ENCODE data around the gene ITGA5. TPM values are rescaled to one million over a fixed set of nuclear protein-coding genes. Genes with fewer than 3 reads are reported as not detected.

Gene ITGA5
- total and polyA plus RNA-seq, 9 of the 15 experiments (the other 6 are each of a cell fraction or from before 2014, with no cell fraction given), result 9.1 to 82.1 (median 47.4) TPM

GRCh38 chr12:54394986-54395385 is 24.1 kb downstream of the ITGA5 start:
- WGBS (ENCODE audit: insufficient coverage, low coverage, missing lambda C conversion rate), result 92% methylated on average over 1 of the region's 1 CpG
- Histone ChIP-seq H3K4me2 (ENCODE audit: insufficient read depth, low read length) (no peak overlapping the region), H3K9me3 (replicated peaks; ENCODE audit: control insufficient read depth, insufficient read depth, low read depth, low read length) (no peaks in the 10 kb centered on the region), H3K9me1 (ENCODE audit: control insufficient read depth, insufficient read depth, low read length) (peaks cover 3% of the 10 kb centered on the region), H3K27me3 (ENCODE audit: control insufficient read depth in 2 of 2, insufficient read depth in 2 of 2, low read length in 2 of 2) (no peaks in the 10 kb centered on the region), H3K4me1 (replicated peaks in 1 of 2; ENCODE audit: control insufficient read depth in 2 of 2, insufficient read depth in 2 of 2, low read length in 2 of 2) (peaks cover 27 to 30% of the 10 kb centered on the region in 2 experiments; a peak in 4 of 5 replicates), H4K20me1 (replicated peaks; ENCODE audit: control insufficient read depth, insufficient read depth, low read length) (no peaks in the 10 kb centered on the region; the same call in 1 of the 2 replicates), H3K27ac (ENCODE audit: extremely low read depth, low read depth, low read length) (no peak overlapping the region), H3K36me3 (ENCODE audit: control insufficient read depth, insufficient read depth, low read length) (peaks cover 60% of the 10 kb centered on the region), H3K9ac (ENCODE audit: insufficient read depth in 1 of 2, low read depth in 2 of 2, low read length in 2 of 2) (no peak overlapping the region), H3K79me2 (ENCODE audit: control insufficient read depth, insufficient read depth, low read length) (peaks cover 41% of the 10 kb centered on the region), H2AFZ (ENCODE audit: low read depth, low read length) (no peak overlapping the region), H3K4me3 (no peak overlapping the region)
- FAIRE-seq, result no peak
- no TSS peak for BruUV-seq (replicated peaks)
- intact Hi-C loops (cut with micrococcal nuclease) (loop anchor here (1.0 kb wide), 3 partner anchors 16 to 44 kb away; no protein-coding TSS in a partner anchor), in situ Hi-C loops (cut with MboI) (loop anchor here (10.0 kb wide), 1 partner anchor 50 kb away; no protein-coding TSS in a partner anchor)
- no peak for ATAC-seq
- POLR2A ChIA-PET, result interaction anchor here (0.5 to 3.1 kb wide), 4 partner anchors 16 to 176 kb away, joined by 3 to 13 read pairs (median 3); no protein-coding TSS in a partner anchor
- CTCF ChIA-PET (ENCODE audit: low intra/inter-chr PET ratio), result interaction anchor here (1.2 to 1.3 kb wide), 2 partner anchors 16 to 178 kb away, joined by 3 to 9 read pairs; no protein-coding TSS in a partner anchor
- TF ChIP-seq SUPT5H (IDR thresholded peaks at IDR 0.05), result 0 out of 2 replicates have a peak, but pooled peaks have one; percentile 10
- TF ChIP-seq JUNB (CRISPR knock-in tag; conservative IDR thresholded peaks at IDR 0.05), result no peak
- no peak for DNase-seq (ENCODE audit: extremely low read depth in 1 of 4, low spot score in 3 of 4)

DNA sequence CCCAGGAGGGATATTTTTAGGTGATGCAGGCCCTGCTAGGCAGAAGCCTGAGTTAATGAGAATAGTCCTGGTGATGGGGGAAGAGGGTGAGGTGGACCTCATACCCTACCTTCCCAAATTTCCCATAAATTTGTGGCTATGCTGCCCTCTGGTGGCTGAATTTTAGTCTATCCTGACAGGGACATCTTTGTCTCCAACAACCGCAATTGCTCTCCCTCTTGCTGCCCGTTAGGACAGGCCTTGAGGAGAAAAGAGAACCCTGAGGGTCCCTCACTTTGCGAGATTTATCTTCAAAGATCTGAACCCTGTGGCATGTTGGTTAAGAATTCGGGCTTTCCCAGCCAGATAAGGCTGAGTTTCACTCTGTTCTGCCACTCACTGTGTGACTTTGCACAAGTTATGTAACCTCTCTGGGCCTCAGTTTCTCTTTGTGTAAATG is 24.8 kb downstream of the ITGA5 start:
- FAIRE-seq (peak; percentile 85), DNase-seq (ENCODE audit: extremely low read depth in 1 of 4, low spot score in 3 of 4) (peak; percentile 60 to 87 (median 64)), ATAC-seq (peak; percentile 60)
- Histone ChIP-seq H3K9me3 (replicated peaks; ENCODE audit: control insufficient read depth, insufficient read depth, low read depth, low read length) (no peaks in the 10 kb centered on the region), H2AFZ (ENCODE audit: low read depth, low read length) (no peak overlapping the region), H3K36me3 (ENCODE audit: control insufficient read depth, insufficient read depth, low read length) (peaks cover 60% of the 10 kb centered on the region; the same call in 2 of the 3 replicates), H3K79me2 (ENCODE audit: control insufficient read depth, insufficient read depth, low read length) (peaks cover 48% of the 10 kb centered on the region), H3K4me2 (ENCODE audit: insufficient read depth, low read length) (peak overlapping the region; percentile 59; the same call in 1 of the 2 replicates), H3K4me3 (no peak overlapping the region), H3K4me1 (replicated peaks in 1 of 2; ENCODE audit: control insufficient read depth in 2 of 2, insufficient read depth in 2 of 2, low read length in 2 of 2) (peaks cover 34 to 37% of the 10 kb centered on the region in 2 experiments; a peak in 4 of 5 replicates), H4K20me1 (replicated peaks; ENCODE audit: control insufficient read depth, insufficient read depth, low read length) (no peaks in the 10 kb centered on the region; the same call in 1 of the 2 replicates), H3K27me3 (ENCODE audit: control insufficient read depth in 2 of 2, insufficient read depth in 2 of 2, low read length in 2 of 2) (no peaks in the 10 kb centered on the region), H3K27ac (ENCODE audit: extremely low read depth, low read depth, low read length) (peak overlapping the region; percentile 65; the same call in 1 of the 3 replicates), H3K9me1 (ENCODE audit: control insufficient read depth, insufficient read depth, low read length) (peaks cover 3% of the 10 kb centered on the region), H3K9ac (ENCODE audit: insufficient read depth in 1 of 2, low read depth in 2 of 2, low read length in 2 of 2) (no peak overlapping the region)
- intact Hi-C loops (cut with micrococcal nuclease) (loop anchor here (1.0 kb wide), 3 partner anchors 15 to 45 kb away; no protein-coding TSS in a partner anchor), in situ Hi-C loops (cut with MboI) (loop anchor here (10.0 kb wide), 1 partner anchor 51 kb away; no protein-coding TSS in a partner anchor)
- no TSS peak for BruUV-seq (replicated peaks)
- POLR2A ChIA-PET, result interaction anchor here (0.7 to 1.9 kb wide), 7 partner anchors 10 to 98 kb away, joined by 3 to 5 read pairs (median 4); partner anchors contain the start of gene ZNF385A
- CTCF ChIA-PET (ENCODE audit: low intra/inter-chr PET ratio), result interaction anchor here (0.6 to 1.3 kb wide), 3 partner anchors 15 to 794 kb away, joined by 3 to 9 read pairs (median 3); no protein-coding TSS in a partner anchor
- 7% methylated on average over 4 of the region's 4 CpGs for WGBS (ENCODE audit: insufficient coverage, low coverage, missing lambda C conversion rate)
- TF ChIP-seq ZNF717 (CRISPR knock-in tag; IDR thresholded peaks at IDR 0.05), result peak; percentile 77; the same call in 1 of the 2 replicates
- no peak for TF ChIP-seq ZNF311 (CRISPR knock-in tag; IDR thresholded peaks at IDR 0.05)
- no peak for TF ChIP-seq ZNF830 (CRISPR knock-in tag; IDR thresholded peaks at IDR 0.05)
- TF ChIP-seq RBM25 (IDR thresholded peaks at IDR 0.05; ENCODE audit: low read depth, low read length, severe bottlenecking), result peak; percentile 90
- peak; percentile 58; the same call in 1 of the 2 replicates for TF ChIP-seq POLR2AphosphoS2 (IDR thresholded peaks at IDR 0.05; ENCODE audit: low read length)
- TF ChIP-seq MED1 (CRISPR knock-in tag; IDR thresholded peaks at IDR 0.05; ENCODE audit: borderline replicate concordance), result no peak
- no peak for TF ChIP-seq DDX20 (tag; IDR thresholded peaks at IDR 0.05; ENCODE audit: low read depth)
- TF ChIP-seq, protein P1, sequence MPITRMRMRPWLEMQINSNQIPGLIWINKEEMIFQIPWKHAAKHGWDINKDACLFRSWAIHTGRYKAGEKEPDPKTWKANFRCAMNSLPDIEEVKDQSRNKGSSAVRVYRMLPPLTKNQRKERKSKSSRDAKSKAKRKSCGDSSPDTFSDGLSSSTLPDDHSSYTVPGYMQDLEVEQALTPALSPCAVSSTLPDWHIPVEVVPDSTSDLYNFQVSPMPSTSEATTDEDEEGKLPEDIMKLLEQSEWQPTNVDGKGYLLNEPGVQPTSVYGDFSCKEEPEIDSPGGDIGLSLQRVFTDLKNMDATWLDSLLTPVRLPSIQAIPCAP (CRISPR knock-in tag; IDR thresholded peaks at IDR 0.05; ENCODE audit: borderline replicate concordance), result no peak
- TF ChIP-seq CREB1 (IDR thresholded peaks at IDR 0.05), result 0 out of 2 replicates have a peak, but pooled peaks have one; percentile 9
- TF ChIP-seq CREB1 (CRISPR knock-in tag; IDR thresholded peaks at IDR 0.05), result no peak
- TF ChIP-seq RCOR1 (IDR thresholded peaks at IDR 0.05; ENCODE audit: borderline replicate concordance in 1 of 2, low read depth in 2 of 2, low read length in 2 of 2), result peak in 1 of 2 experiments; percentile 24; a peak in 1 of 4 replicates
- peak; percentile 77; the same call in 1 of the 2 replicates for TF ChIP-seq LCOR (CRISPR knock-in tag; IDR thresholded peaks at IDR 0.05)
- no peak for TF ChIP-seq FOXJ3 (CRISPR knock-in tag; IDR thresholded peaks at IDR 0.05)
